SU-DHL-6 (cell line): ENCODE results near the gene ONECUT3.

Source experiments
- H2AFZ ChIP-seq: fragments of 200-600 bp; sonication (generic); 2 replicates; pipeline ENCODE4 v1.6.1; 2014; ENCODE audit warnings: low read depth, mild to moderate bottlenecking, moderate library complexity, mixed read lengths, antibody characterized with exemption, low read length; ENCODE audit not compliant: severe bottlenecking
- H3F3A ChIP-seq: fragments of 200-600 bp; shearing (Covaris generic); 2 replicates; pipeline ENCODE4 v1.6.0; 2016; ENCODE audit warnings: antibody characterized with exemption, mild to moderate bottlenecking; ENCODE audit not compliant: insufficient read depth
- H3K27ac ChIP-seq: fragments of 200-600 bp; sonication (generic); 2 replicates; pipeline ENCODE4 v1.5.1; 2016; ENCODE audit warnings: low read depth, mild to moderate bottlenecking, low read length, moderate library complexity, mixed read lengths
- H3K27me3 ChIP-seq: fragments of 200-600 bp; sonication (generic), shearing (Covaris generic); 2 replicates; pipeline ENCODE4 v1.6.0; 2014; ENCODE audit warnings: mild to moderate bottlenecking, low read length
- H3K36me3 ChIP-seq: fragments of 200-600 bp; sonication (generic); 2 replicates; pipeline ENCODE4 v1.6.1; 2014; ENCODE audit warnings: mild to moderate bottlenecking, low read length, mixed read lengths
- H3K4me2 ChIP-seq: fragments of 300-600, 200-600 bp; shearing (Covaris generic), sonication (generic); 2 replicates; pipeline ENCODE4 v1.6.0; 2014; ENCODE audit warnings: low read length, low read depth, mild to moderate bottlenecking; ENCODE audit not compliant: poor library complexity, severe bottlenecking
- H3K4me3 ChIP-seq: fragments of 200-600 bp; sonication (generic); 2 replicates; pipeline ENCODE4 v1.5.1; 2014; ENCODE audit warnings: antibody characterized with exemption, low read length, mild to moderate bottlenecking, mixed read lengths; ENCODE audit not compliant: insufficient read depth, poor library complexity, severe bottlenecking
- H3K79me2 ChIP-seq: fragments of 200-600 bp; sonication (generic); 2 replicates; pipeline ENCODE4 v1.6.1; 2014; ENCODE audit warnings: mild to moderate bottlenecking, low read length, moderate library complexity; ENCODE audit not compliant: insufficient read depth
- H3K9ac ChIP-seq: fragments of 200-600 bp; sonication (generic); 2 replicates; pipeline ENCODE4 v1.7.0; 2014; ENCODE audit warnings: mild to moderate bottlenecking, low read length
- H3K9me2 ChIP-seq: fragments of 200-600 bp; sonication (generic); replicated peaks from 2 replicates; pipeline ENCODE4 v1.6.1; 2014; ENCODE audit warnings: low read length; ENCODE audit not compliant: insufficient read depth
- H3K9me3 ChIP-seq: fragments of 200-600 bp; sonication (generic); 2 replicates; pipeline ENCODE4 v1.6.1; 2014; ENCODE audit warnings: low read length, mixed read lengths; ENCODE audit not compliant: insufficient read depth
- H4K20me1 ChIP-seq: fragments of 200-600 bp; sonication (generic); 2 replicates; pipeline ENCODE4 v1.6.1; 2014; ENCODE audit warnings: low read depth, mild to moderate bottlenecking, antibody characterized with exemption, low read length, moderate library complexity, mixed read lengths
- EZH2phosphoT487 ChIP-seq: fragments of 200-600 bp; sonication (generic), shearing (Covaris generic); conservative IDR thresholded peaks from 2 replicates; pipeline ENCODE4 v1.6.1; 2018; ENCODE audit warnings: mild to moderate bottlenecking, antibody characterized with exemption, low read length, moderate library complexity, mixed read lengths
- TF ChIP-seq, protein P1 (sequence below): fragments of 200-600 bp; sonication (generic); IDR thresholded peaks from one replicate; pipeline ENCODE4 v1.5.1; 2017; ENCODE audit warnings: antibody characterized with exemption, mild to moderate bottlenecking, low read length, moderate library complexity; ENCODE audit not compliant: insufficient read depth, poor library complexity, severe bottlenecking

The ONECUT3 gene

DNA sequence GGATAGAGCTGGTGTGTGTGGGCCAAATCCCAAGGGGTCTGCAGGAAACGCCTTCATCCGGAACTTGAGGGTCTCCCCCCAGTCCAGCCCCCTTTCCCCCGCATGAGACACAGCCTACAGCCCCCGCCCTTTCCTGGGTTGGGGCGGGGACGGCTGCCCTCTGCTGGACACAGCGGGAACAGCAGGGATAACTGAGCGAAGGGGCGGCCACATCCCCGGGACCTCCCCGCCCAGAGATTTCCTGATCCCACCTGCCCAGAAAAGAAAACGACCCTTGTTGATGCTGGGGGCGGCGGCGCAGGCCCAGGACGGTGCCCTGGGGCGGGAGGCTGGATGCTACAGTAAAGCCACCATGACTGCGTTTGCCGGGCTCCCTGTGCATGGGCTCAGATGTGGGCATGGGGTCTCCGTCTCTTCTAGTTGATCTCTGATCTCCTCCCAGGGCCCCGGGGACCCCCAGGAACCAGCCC, 14.2 kb downstream of the ONECUT3 start:
- H3K9me3 ChIP-seq, result no peaks in the 10 kb centered on the region; the same call in 1 of the 2 replicates
- H3K27ac ChIP-seq, result no peak overlapping the region
- no peak overlapping the region for H3K4me3 ChIP-seq

DNA sequence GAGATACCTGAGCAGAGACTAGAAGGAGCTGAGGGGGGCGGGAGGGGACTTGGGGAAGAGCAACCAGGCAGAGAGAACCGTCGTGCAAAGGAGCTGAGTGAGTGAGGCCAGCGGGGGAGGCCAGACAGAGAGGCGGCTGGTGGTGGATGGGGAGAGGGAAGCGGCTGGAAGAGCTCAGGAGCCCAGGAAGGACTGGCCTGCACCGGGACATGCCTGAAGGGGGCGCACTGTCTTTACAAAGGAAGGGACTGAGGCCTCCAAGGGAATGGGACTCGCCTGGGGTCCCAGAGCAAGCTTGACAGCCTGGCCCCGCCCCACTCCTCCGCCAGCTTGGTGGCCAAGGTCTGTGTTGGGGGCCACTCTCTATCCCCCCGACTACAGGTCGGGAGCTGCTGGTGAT, 14.9 kb downstream of the ONECUT3 start:
- H3K9ac ChIP-seq, result no peak overlapping the region
- no peaks in the 10 kb centered on the region for H3K79me2 ChIP-seq
- no peak overlapping the region for H3K4me2 ChIP-seq

More for the DNA sequence above, 14.2 kb downstream of the ONECUT3 start:
- H3K4me2 ChIP-seq, result no peak overlapping the region
- H3K9ac ChIP-seq, result no peak overlapping the region
- H3K27me3 ChIP-seq, result peaks cover 3% of the 10 kb centered on the region; the same call in 1 of the 2 replicates
- H3K36me3 ChIP-seq, result no peaks in the 10 kb centered on the region
- H4K20me1 ChIP-seq, result no peaks in the 10 kb centered on the region
- H2AFZ ChIP-seq, result no peak overlapping the region
- no peaks in the 10 kb centered on the region for H3K9me2 ChIP-seq
- TF ChIP-seq EZH2phosphoT487, result no peak
- TF ChIP-seq, protein P1, sequence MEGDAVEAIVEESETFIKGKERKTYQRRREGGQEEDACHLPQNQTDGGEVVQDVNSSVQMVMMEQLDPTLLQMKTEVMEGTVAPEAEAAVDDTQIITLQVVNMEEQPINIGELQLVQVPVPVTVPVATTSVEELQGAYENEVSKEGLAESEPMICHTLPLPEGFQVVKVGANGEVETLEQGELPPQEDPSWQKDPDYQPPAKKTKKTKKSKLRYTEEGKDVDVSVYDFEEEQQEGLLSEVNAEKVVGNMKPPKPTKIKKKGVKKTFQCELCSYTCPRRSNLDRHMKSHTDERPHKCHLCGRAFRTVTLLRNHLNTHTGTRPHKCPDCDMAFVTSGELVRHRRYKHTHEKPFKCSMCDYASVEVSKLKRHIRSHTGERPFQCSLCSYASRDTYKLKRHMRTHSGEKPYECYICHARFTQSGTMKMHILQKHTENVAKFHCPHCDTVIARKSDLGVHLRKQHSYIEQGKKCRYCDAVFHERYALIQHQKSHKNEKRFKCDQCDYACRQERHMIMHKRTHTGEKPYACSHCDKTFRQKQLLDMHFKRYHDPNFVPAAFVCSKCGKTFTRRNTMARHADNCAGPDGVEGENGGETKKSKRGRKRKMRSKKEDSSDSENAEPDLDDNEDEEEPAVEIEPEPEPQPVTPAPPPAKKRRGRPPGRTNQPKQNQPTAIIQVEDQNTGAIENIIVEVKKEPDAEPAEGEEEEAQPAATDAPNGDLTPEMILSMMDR, result peak; percentile 96
- no peaks in the 10 kb centered on the region for H3F3A ChIP-seq
- H3K79me2 ChIP-seq, result no peaks in the 10 kb centered on the region

DNA sequence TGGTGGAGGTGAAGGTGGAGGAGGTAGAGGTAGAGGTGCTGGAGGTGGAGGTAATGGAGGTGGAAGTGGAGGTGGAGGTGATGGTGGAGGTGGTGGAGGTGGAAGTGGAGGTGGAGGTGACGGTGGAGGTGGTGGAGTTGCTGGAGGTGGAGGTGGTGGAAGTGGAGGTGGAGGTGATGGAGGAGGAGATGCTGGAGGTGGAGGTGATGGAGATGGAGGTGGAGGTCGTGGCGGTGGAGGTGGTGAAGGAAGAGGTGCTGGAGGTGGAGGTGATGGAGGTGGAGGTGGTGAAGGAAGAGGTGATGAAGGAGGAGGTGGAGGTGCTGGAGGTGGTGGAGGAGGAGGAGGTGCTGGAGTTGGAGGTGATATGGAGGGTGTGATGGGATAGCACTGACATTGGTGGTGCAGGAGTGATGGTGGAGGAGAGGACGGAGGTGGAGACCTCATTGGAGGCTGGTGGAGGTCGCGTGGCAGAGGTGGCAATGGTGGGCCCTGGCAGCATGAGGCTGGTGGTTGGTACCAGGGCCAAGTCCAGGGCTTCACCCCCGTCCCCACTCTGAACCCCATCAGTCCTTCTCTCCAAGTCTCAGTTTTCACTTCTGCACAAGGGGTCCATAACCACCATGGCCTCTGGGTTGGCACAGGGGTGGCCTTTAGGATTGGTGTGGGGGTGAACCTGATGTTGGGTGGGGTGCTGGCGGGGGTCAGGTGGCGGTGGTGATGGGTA, 15.8 kb downstream of the ONECUT3 start:
- Histone ChIP-seq H3K4me2 (no peak overlapping the region), H3K9me3 (no peaks in the 10 kb centered on the region; the same call in 1 of the 2 replicates), H3K27me3 (peaks cover 3% of the 10 kb centered on the region; the same call in 1 of the 2 replicates), H3K27ac (no peak overlapping the region), H3K9ac (no peak overlapping the region), H3K36me3 (no peaks in the 10 kb centered on the region), H3K9me2 (no peaks in the 10 kb centered on the region), H2AFZ (no peak overlapping the region), H3K4me3 (no peak overlapping the region), H3K79me2 (no peaks in the 10 kb centered on the region), H3F3A (no peaks in the 10 kb centered on the region), H4K20me1 (no peaks in the 10 kb centered on the region)
- no peak for TF ChIP-seq EZH2phosphoT487
- TF ChIP-seq, protein P1, result no peak

More for the DNA sequence above, 14.9 kb downstream of the ONECUT3 start:
- Histone ChIP-seq H2AFZ (no peak overlapping the region), H4K20me1 (no peaks in the 10 kb centered on the region), H3K36me3 (no peaks in the 10 kb centered on the region), H3K9me2 (no peaks in the 10 kb centered on the region), H3K4me3 (no peak overlapping the region), H3F3A (no peaks in the 10 kb centered on the region), H3K27me3 (peaks cover 3% of the 10 kb centered on the region; the same call in 1 of the 2 replicates), H3K9me3 (no peaks in the 10 kb centered on the region; the same call in 1 of the 2 replicates), H3K27ac (no peak overlapping the region)
- TF ChIP-seq, protein P1, result no peak
- no peak for TF ChIP-seq EZH2phosphoT487
